Hematopoietic multipotent progenitor cell treated with erythropoietin and hydrocortisone succinate and interleukin-3 and kit ligand, for 8 days (in vitro differentiated cells): ENCODE results near the gene ZBTB16.

Source experiments
- DNase-seq: peaks from one replicate; pipeline ENCODE4 v3.0.0-alpha.2; 2015

The ZBTB16 gene

GRCh38 chr11:114250180-114250579 lies 190.7 kb downstream of the ZBTB16 start:
- no peak for DNase-seq

- no peak for DNase-seq
These were observed 191.7 kb downstream of the ZBTB16 start for GRCh38 chr11:114250993-114251814.

- DNase-seq = no peak
These were observed 192.4 kb downstream of the ZBTB16 start for GRCh38 chr11:114251815-114252337.

GRCh38 chr11:114252767-114253166 lies 193.3 kb downstream of the ZBTB16 start:
- no peak for DNase-seq

- DNase-seq = no peak
These were observed 194.3 kb downstream of the ZBTB16 start for GRCh38 chr11:114253771-114254170.

GRCh38 chr11:114254571-114255146 lies 195.1 kb downstream of the ZBTB16 start:
- DNase-seq = no peak

- no peak for DNase-seq
These were observed 195.8 kb downstream of the ZBTB16 start for GRCh38 chr11:114255289-114255688.

- no peak for DNase-seq
These were observed 196.9 kb downstream of the ZBTB16 start for GRCh38 chr11:114256176-114256966.

GRCh38 chr11:114256967-114257286 lies 197.4 kb downstream of the ZBTB16 start:
- DNase-seq = no peak

GRCh38 chr11:114257621-114258558 lies 198.4 kb downstream of the ZBTB16 start:
- peak; percentile 26 for DNase-seq

- DNase-seq = peak; percentile 58
These were observed 199.2 kb downstream of the ZBTB16 start for GRCh38 chr11:114258696-114259095.

- no peak for DNase-seq
These were observed 199.6 kb downstream of the ZBTB16 start for GRCh38 chr11:114259124-114259526.

GRCh38 chr11:114259551-114259983 lies 200.1 kb downstream of the ZBTB16 start:
- no peak for DNase-seq

GRCh38 chr11:114260077-114260476 lies 200.6 kb downstream of the ZBTB16 start:
- no peak for DNase-seq

GRCh38 chr11:114260483-114260882 lies 201.0 kb downstream of the ZBTB16 start:
- no peak for DNase-seq

- DNase-seq = no peak
These were observed 202.3 kb downstream of the ZBTB16 start for GRCh38 chr11:114261791-114262190.

GRCh38 chr11:114262681-114263512 lies 203.4 kb downstream of the ZBTB16 start:
- peak; percentile 65 for DNase-seq

GRCh38 chr11:114263513-114264170 lies 204.1 kb downstream of the ZBTB16 start:
- no peak for DNase-seq

GRCh38 chr11:114264381-114264780 lies 204.9 kb downstream of the ZBTB16 start:
- no peak for DNase-seq

- DNase-seq = no peak
These were observed 205.8 kb downstream of the ZBTB16 start for GRCh38 chr11:114265122-114265878.
